Measurements from ENCODE around the gene MEA1.
A peak's percentile ranks its signal among the peaks of the same experiment; 100 is the strongest.
"Not testable (repeated sequence)": the region's sequence is repeated elsewhere in the genome, so short reads cannot be mapped to it uniquely, and the experiment has no call there.

The MEA1 gene

GRCh38 chr6:43006251-43006650 lies 7.5 kb downstream of the MEA1 start:
- DNase-seq = no peak

DNA sequence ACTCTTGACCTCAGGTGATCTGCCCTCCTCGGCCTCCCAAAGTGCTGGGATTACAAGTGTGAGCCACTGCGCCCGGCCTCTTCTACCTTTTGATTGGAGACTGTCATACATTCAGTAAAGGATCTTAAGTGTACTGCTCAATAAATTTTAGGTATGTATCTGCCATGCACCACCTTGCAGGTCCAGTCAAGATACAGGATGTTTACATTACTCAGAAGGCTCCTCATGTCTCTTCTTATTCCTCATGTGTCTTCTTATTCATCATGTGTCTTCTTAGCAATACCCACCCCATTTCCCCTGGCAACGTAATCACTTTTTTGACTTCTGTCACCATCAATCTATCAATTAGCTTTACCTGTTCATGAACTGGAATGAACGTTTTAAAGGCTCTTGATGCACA lies 7.9 kb downstream of the MEA1 start:
- DNase-seq = no peak

GRCh38 chr6:43001843-43002242 lies 11.9 kb downstream of the MEA1 start:
- DNase-seq = no peak

DNA sequence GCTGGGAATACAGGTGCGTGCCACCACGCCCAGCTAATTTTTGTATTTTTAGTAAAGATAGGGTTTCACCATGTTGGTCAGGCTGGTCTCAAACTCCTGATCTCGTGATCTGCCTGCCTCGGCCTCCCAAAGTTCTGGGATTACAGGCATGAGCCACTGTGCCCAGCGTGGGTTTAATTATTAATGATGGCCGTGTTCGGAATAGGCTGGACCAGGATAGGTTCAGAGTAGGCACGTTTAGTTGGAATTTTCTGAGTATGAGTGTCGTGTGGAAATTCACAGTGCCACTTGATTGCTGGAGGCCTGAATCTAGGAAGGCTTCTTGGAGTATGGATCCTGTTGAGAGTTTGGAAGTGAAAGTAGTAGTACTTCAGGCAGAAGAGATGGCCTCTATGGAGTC lies 15.5 kb downstream of the MEA1 start:
- DNase-seq = not testable (repeated sequence)

GRCh38 chr6:42996513-42996912 lies 17.2 kb downstream of the MEA1 start:
- no peak for DNase-seq

DNA sequence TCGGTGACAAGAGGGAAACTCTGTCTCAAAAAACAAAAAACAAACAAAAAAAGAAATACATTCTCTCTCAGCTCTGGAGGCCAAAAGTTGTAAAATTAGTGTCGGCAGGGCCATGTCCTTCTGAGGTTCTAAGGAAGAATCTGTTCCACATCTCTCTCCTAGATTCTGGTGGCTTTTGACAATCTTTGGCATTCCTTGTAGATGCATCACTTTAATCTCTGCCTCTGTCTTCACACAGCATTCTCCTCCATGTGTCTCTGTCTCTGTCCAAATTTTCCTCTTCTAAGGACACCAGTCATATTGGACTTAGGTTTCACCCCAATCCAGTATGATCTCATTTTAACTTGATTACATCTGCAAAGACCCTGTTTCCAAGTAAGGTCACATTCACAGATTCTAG lies 20.3 kb downstream of the MEA1 start:
- no peak for DNase-seq

- no peak for DNase-seq
These were observed 23.8 kb downstream of the MEA1 start for GRCh38 chr6:42989923-42990322.

GRCh38 chr6:42988486-42989020 lies 25.2 kb downstream of the MEA1 start:
- no peak for DNase-seq

DNA sequence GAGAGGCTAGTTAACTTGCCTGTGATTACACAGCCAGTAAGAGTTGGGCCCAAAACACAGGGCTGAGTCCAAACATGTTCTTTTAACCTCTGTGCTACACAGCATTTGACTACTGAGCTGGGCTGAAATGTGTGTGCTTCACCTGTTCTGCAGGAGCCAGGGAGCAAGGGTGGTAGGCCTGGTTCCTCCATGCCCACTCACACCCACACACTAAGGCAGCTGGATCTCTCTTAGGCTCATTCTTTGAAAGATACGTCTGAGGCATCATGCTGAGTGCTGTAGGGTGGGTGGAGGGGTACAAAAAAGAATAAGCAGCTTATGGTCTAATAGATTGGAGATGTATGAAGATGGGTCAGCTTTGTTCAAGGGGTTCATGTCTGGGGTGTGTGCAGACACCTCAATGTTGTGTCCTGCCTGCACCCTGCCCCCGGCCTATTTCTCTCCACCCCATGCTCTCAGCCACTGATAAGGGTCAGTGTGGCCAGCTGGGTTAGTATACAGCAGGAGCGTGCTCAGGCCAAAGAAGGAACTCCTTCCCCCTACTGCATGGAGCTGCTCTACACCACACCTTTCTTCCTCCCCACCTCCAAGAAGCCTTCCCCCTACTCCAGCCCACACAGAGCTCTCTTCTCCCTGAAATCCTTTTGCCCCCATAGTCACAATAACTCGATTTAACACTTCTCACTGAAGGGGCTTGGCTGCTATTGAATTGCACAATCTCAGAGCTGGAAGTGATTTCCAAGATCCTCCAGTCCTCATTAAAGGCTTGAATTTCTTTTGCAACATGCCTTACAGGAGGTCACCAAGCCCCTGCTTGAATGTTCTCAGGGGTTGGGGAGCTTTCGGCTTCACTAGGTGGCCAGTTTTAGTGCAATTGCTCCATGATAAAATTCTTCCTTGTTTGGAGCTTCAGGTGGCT lies 26.0 kb downstream of the MEA1 start:
- DNase-seq = no peak

DNA sequence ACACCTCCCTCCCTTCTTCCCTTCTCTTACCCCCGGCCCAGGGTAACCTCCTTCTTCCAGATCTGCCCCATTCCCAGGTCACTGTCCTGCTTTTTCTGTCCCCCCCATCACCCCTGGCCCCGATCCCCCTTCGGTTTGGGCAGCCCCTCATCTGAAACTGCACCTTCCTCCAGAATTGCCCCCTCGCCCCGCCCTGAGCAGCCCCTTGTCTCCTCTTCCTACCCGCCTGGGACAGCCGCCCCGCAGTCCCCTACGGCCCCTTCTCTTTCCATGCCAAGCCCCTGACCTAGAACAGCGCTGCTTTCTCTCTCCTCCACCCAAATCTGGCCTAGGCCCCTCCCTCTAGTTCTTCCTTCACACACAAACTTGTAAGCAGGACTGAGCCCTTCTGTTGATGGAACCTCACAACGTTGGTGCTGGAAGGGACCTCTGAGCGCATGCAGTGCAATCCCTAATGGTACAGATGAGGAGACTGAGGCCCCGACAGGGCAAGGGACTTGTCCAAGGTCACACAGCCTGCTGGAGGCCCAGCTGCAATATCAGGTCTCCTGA lies 28.7 kb downstream of the MEA1 start:
- no peak for DNase-seq

GRCh38 chr6:42984001-42984923 lies 29.5 kb downstream of the MEA1 start, which contains the start of gene PPP2R5D:
Gene PPP2R5D (plus strand): TSS chr6:42984570. CDS start chr6:42984678, 108 bp downstream.
- peak; percentile 98 for DNase-seq

GRCh38 chr6:42981836-42982235 lies 31.9 kb downstream of the MEA1 start:
- no peak for DNase-seq

- DNase-seq = no peak
These were observed 34.1 kb downstream of the MEA1 start for GRCh38 chr6:42979523-42980177.

- DNase-seq = peak; percentile 56
These were observed 34.8 kb downstream of the MEA1 start, which contains the start of gene PEX6 for GRCh38 chr6:42978839-42979522. Gene PEX6 (minus strand): TSS chr6:42979181. CDS start chr6:42979150, 31 bp downstream.

DNA sequence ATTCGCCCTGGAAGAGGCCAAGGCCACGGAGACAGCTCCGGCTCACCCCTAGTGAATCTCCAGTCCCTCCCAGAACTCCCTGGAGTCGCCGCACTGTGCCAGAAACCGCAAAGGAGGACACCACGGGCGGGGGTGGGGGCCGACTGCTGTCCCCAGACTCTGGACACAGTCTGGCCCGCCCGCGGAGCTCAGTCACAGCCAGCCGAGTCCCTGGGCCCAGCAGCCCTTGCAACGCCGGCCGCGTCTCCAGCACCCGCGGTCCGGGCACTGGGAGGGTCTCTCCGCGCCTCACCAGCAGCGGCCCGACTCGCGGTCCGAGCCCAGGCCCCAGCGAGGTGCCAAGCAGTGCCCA lies 35.3 kb downstream of the MEA1 start:
- no peak for DNase-seq

- DNase-seq = no peak
These were observed 38.7 kb downstream of the MEA1 start for GRCh38 chr6:42974919-42975505.

DNA sequence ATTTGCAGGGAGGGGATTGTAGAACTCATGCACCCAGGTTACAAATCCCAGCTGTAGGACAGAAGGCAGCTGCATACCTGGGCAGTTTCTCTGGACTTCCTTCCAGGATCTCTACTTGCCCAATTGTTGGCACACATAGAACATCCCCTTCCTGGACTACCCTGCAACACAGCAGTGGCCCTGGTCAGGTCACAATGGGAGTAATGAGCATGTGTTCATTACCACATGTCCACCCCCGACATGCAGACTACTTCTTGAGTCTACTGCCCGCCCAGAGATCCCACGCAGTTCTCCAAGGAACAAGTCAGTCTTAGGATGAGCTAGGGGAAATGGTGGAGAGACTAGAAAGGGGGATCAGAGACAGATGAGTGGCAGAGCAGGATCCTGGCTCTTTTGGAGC lies 39.8 kb downstream of the MEA1 start:
- DNase-seq = no peak

- DNase-seq = no peak
These were observed 41.9 kb downstream of the MEA1 start for GRCh38 chr6:42971746-42972327.

DNA sequence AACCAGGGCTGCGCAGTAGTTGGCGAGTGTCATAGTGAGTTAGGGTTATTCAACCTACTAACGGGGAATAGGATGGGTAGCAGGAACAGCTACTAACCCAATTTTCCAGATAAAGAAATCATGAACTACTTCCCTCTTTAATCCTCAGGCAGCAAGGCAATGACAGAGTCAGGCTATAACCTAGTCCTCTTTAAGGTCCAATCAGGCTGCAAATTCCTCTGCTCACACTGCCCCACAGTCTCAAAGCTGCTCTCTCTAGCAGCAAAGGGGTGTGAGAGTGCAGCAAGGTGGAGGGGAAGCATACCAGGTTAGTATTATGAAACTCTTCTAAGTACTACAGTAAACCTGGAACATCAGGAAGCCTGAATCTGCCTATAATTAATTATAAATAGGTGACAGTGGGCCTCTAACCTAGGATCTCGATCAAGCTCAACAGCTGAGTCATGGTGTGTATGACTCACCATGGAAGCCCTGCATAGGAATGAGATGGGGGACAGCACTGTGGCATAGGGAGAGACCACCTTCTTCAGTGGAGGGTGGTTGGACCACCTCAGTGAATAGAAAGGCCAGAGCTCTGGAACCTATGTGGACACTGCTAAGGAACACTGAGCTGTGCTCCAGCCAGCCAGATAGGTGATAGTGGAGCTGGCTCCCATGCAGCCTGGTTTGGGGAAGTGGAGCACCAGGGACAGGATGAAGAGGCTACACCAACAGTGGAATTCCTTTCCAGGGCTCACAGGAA lies 42.7 kb downstream of the MEA1 start:
- no peak for DNase-seq

DNA sequence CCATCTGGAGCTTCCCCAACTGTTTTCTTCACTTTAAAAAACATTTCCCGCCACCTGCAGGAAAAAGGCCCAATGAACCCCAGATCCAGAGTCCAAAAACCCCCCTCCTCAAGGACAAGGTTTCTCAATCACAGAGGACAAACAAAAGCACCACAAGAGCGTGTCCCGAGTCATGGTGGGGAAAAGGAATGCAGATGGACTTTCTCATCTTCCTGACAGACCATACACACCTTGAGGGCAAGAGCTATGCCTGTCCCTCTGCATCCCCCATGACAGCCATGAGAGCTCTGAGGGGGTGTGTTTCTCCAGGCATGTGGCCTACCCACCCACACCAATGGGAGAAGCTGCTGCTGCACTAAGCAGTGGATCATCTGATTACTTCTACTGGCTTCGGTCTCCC lies 43.8 kb downstream of the MEA1 start:
- DNase-seq = no peak

Data from NCI-H524 treated with DMSO at 0.1 percent for 48 hours (cell line).